Right lobe of liver (tissue), 4 donors: ENCODE data around the gene ADRA1B.

Experiments used
- POLR2A ChIP-seq: fragments of 450-650 bp; IDR thresholded peaks from one replicate; pipeline ENCODE4 v1.6.1; 2017; ENCODE audit warnings: antibody characterized with exemption, mild to moderate bottlenecking
- TF ChIP-seq, protein P1 (sequence below), 4 donors: fragments of 200-600 bp in 3 of 4; fragments of 450-650 bp in 1 of 4; IDR thresholded peaks; one replicate each; pipeline versions ENCODE4 v1.5.1 to v1.8.0; 2016 to 2022; ENCODE audit warnings: antibody characterized with exemption in 4 of 4, mild to moderate bottlenecking in 2 of 4
- donor health status: DM: no; HTN: no; CAD: no.
- donor health status: DM: no; HTN: no; CAD: no.
- donor health status: DM: no; HTN: yes; CAD: no.

DNA sequence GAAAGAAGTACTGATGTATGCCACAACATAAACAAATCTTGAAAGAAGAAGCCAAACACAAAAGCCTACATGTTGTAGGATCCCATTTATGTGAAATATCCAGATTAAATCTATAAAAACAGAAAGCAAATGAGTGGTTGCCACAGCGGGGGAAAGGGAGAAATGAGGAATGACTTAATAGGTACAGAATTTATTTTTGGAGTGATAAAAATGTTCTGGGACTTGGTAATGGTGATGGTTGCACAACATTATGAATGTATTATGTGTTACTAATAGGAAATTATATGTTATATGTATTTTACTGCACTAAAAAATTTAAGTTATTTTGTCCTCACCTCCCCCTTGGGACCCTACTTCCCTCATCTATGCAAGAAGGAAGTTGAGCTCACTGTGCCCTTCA lies 76.3 kb downstream of the ADRA1B start:
- TF ChIP-seq, protein P1, sequence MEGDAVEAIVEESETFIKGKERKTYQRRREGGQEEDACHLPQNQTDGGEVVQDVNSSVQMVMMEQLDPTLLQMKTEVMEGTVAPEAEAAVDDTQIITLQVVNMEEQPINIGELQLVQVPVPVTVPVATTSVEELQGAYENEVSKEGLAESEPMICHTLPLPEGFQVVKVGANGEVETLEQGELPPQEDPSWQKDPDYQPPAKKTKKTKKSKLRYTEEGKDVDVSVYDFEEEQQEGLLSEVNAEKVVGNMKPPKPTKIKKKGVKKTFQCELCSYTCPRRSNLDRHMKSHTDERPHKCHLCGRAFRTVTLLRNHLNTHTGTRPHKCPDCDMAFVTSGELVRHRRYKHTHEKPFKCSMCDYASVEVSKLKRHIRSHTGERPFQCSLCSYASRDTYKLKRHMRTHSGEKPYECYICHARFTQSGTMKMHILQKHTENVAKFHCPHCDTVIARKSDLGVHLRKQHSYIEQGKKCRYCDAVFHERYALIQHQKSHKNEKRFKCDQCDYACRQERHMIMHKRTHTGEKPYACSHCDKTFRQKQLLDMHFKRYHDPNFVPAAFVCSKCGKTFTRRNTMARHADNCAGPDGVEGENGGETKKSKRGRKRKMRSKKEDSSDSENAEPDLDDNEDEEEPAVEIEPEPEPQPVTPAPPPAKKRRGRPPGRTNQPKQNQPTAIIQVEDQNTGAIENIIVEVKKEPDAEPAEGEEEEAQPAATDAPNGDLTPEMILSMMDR (IDR thresholded peaks at IDR 0.05): no peak
- TF ChIP-seq POLR2A: no peak
